Activated CD8-positive, alpha-beta memory T cell treated with anti-CD3 and anti-CD28 coated beads for 48 hours (primary cell): ENCODE data around the gene HDAC7.

ENCODE experiments used
- DNase-seq, 3 experiments: peaks; one replicate each; pipeline ENCODE4 v3.0.0-alpha.2; 2020; ENCODE audit warnings: low read depth in 2 of 3, low spot score in 2 of 3

HDAC7 gene

GRCh38 chr12:47795121-47795813, 24.4 kb downstream of the HDAC7 start:
- no peak for DNase-seq

DNA sequence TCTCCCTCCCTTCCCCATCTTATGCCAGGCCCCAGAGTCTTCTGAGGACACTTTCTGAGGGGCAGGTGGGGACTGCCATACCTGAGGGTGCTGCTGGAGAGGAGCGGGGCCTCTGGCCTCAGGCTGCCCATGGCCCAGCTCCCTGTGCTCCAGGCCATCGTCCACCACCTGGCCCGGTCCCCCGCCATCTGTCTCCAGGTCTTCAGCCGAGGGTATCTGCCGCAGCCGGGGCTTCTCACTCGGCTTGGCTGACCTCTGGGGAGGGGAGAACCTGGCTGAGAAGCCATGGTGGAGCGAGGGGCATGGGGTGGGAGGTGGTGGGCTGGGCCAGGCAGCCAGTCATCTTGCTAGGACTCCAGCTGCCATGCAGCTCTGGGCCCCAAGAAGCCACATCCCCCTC, 25.0 kb downstream of the HDAC7 start:
- DNase-seq, result no peak

- no peak for DNase-seq
These were observed 26.6 kb downstream of the HDAC7 start for GRCh38 chr12:47793015-47793681.

- DNase-seq, result no peak
These were observed 27.8 kb downstream of the HDAC7 start for GRCh38 chr12:47791874-47792273.

GRCh38 chr12:47791351-47791746, 28.4 kb downstream of the HDAC7 start:
- no peak for DNase-seq

- no peak for DNase-seq
These were observed 28.9 kb downstream of the HDAC7 start for GRCh38 chr12:47790676-47791350.

GRCh38 chr12:47789712-47790489, 29.8 kb downstream of the HDAC7 start:
- no peak for DNase-seq

DNA sequence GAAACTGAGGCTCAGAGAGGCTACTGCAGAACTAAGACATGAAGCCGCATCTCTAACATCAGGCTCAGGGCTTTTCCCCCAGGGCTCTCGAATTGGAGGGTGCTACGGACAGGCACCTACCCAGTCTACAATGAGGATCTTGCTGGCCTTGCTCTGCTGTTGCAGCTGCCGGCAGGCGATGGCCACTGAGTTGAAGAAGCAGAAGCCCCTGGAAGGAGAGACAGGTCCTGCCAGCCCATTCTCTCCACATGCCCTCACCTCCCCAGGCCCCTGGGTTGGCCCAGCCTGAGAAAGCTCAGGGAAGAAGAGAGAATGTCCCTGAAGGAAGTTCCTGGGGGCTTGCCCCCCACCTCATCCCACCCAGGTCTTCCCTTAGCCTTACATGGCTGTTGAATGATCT, 30.6 kb downstream of the HDAC7 start:
- DNase-seq, result no peak

DNA sequence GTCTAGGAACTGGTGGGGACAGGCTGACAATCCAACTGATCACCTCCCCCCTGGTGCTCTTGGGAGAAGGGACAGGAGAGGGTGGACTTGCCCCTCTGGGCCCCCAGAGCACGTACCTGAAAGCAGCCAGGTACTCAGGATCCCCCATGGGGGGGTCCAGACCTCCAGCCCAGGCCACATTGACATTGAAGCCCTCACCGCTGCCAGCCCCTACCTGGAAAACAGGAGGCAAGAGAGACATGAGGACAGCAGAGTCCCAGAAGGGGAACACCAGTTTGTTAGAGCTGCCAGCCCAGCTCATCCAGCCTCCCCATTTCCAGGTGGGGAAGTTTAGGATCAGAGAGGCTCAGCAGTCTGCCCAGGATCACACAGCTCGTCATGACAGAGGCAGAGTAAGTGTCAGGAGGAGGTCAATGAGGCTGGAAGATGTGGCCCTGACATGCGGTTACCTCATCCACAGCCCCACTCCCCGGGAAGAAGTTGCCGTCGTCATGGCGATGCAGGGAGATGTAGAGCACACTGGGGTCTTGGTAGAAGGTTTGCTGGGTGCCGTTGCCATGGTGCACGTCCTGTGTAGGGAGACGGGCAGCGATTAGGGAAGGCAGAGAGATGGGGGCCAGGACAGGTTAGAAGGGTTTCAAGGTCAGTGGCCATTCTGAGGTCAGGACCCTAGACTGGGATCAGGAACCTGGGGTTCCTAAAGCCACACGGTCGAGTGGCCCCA, 31.9 kb downstream of the HDAC7 start:
- no peak for DNase-seq

- DNase-seq, result no peak
These were observed 32.9 kb downstream of the HDAC7 start for GRCh38 chr12:47786662-47787280.

- DNase-seq, result no peak
These were observed 33.6 kb downstream of the HDAC7 start for GRCh38 chr12:47785887-47786661.

DNA sequence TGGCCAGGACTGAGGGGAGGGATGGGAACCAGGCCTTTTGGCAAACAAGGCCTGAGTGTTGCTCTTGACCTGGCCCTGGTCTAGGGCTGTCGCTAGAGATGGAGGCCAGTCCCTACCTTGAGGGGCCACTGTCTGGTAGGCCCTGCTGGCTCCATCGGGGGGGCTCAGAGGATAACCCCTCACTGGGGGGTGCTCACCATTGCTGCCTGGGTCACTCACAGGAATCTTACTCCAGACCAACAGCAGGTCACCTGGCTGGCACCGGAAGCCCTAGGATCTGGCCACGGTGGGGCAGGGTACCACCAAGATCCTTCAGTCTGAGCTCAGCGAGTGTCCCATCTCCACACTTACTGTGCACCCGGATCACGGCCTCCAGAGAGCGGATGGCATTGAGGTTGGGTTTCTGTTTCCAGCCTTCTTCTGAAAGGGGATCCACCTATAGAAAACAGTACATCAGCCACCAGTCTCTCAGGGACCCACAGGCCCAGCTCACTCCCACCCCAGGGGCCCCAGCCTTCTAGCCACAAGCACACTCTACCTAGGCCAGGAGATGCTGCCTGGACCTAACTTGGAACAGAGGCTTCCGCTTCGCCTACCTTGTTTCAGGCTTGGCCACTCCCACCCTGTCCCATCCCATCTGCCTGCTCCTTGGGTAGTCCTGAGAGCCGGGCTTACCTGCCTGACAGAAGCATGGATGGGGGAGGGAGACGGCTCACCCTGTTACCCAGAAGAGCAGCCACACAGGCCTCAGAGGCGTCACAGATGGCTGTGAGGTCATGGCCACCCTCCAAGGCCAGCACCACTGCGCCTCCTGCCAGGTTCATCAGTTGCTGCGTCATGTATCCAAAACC, 34.4 kb downstream of the HDAC7 start:
- no peak for DNase-seq

GRCh38 chr12:47783821-47784819, 35.6 kb downstream of the HDAC7 start:
- no peak for DNase-seq

- no peak for DNase-seq
These were observed 36.5 kb downstream of the HDAC7 start for GRCh38 chr12:47783024-47783755.

DNA sequence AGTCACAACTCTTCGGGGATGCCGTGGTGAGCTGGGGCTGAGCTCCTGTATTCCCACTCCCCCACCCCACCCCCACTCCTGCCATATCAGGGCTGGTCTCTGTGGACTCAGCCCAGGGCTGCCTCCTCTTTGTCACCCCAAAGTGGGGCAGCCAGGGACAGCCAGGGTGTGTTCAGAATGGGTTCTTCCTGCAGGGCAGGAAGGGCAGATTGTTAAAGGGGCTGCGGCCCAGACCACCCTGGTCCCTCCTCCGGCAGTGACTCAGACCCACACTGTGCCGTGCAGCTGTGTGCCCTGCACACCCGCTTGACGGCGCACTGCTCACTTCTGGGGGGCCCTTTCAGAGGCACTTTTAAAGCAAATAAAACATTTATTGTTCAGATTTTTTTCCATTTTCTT, 37.3 kb downstream of the HDAC7 start:
- DNase-seq, result no peak

- no peak for DNase-seq
These were observed 38.0 kb downstream of the HDAC7 start for GRCh38 chr12:47781479-47782371.
